Measurements from ENCODE around the gene DNTT.

DNA sequence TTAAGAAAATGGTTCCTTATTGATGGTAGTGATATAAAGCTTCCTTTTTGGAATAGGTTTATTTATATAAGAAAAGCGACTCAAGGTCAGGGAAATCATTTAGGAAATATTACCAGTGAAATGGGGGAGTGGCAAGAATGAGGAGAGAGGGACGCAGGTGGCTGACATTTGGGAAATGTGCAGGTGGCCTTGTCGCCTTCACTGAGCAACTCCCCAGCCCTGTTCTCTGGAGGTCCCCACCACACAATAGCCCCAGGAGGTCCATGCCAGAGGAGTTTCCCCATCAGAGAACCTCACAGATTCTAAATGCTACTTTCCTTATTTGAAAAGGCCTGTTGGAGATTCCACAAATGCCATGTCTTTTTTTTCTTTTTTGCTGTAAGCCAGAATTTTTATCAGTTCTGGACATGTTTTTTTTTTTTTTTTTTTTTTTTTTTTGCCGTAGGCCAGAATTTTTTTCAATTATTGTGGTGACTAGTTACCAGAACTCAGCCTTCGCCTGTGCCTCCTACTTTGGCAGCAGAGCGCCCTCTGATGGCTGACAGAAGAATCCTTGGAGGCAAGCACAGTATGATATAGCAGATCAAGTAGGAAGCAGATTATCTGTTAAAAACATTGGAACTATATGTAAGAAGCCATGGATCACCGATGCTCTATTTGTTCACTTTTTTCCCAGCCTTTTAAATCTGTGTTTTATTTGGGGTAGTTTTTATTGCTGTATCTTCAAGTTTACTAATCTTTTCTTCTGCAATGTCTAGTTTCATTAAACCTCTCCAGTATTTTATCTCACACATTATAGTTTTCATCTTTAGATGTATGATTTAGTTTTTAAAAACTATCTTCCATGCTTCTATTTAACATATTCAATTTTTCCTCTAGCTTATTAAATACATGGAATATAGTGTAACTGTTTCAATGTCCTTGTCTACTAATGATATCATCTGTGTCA lies 36.0 kb downstream of the DNTT start:
- TF ChIP-seq, protein P1, sequence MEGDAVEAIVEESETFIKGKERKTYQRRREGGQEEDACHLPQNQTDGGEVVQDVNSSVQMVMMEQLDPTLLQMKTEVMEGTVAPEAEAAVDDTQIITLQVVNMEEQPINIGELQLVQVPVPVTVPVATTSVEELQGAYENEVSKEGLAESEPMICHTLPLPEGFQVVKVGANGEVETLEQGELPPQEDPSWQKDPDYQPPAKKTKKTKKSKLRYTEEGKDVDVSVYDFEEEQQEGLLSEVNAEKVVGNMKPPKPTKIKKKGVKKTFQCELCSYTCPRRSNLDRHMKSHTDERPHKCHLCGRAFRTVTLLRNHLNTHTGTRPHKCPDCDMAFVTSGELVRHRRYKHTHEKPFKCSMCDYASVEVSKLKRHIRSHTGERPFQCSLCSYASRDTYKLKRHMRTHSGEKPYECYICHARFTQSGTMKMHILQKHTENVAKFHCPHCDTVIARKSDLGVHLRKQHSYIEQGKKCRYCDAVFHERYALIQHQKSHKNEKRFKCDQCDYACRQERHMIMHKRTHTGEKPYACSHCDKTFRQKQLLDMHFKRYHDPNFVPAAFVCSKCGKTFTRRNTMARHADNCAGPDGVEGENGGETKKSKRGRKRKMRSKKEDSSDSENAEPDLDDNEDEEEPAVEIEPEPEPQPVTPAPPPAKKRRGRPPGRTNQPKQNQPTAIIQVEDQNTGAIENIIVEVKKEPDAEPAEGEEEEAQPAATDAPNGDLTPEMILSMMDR (IDR thresholded peaks at IDR 0.05): peak in 5 of 6 experiments; percentile 24 to 71 (median 60)
- TF ChIP-seq POLR2A (IDR thresholded peaks at IDR 0.05): no peak

Measured in Peyer's patch (tissue), 4 donors.